Smooth muscle cell (in vitro differentiated cells): ENCODE data around the gene ARID3A. TPM values are rescaled to one million over a fixed set of nuclear protein-coding genes. Genes with fewer than 3 reads are reported as not detected.

Source experiments
- DNase-seq: peaks from one replicate; lab custom pipeline; 2025; ENCODE audit not compliant: unreplicated experiment; lab: John Stamatoyannopoulos, UW
- H2AFZ ChIP-seq: fragments of 200-600 bp; sonication (generic); 2 replicates; pipeline ENCODE4 v1.6.0; 2016; ENCODE audit warnings: antibody characterized with exemption, low read depth, mild to moderate bottlenecking
- H3F3A ChIP-seq: fragments of 200-600 bp; sonication (generic); 2 replicates; pipeline ENCODE4 v1.6.0; 2017; ENCODE audit warnings: antibody characterized with exemption, low read depth
- H3K27ac ChIP-seq: fragments of 200-600 bp; sonication (generic); 2 replicates; pipeline ENCODE4 v1.5.1; 2016; ENCODE audit warnings: low read depth, mild to moderate bottlenecking
- H3K27me3 ChIP-seq: fragments of 200-600 bp; sonication (generic); 2 replicates; pipeline ENCODE4 v1.6.1; 2016; ENCODE audit warnings: low read depth, mild to moderate bottlenecking
- H3K36me3 ChIP-seq: fragments of 200-600 bp; sonication (generic); 2 replicates; pipeline ENCODE4 v1.5.1; 2016; ENCODE audit warnings: low read depth
- H3K4me1 ChIP-seq: fragments of 200-600 bp; sonication (generic); 2 replicates; pipeline ENCODE4 v1.5.1; 2016; ENCODE audit warnings: low read depth
- H3K4me2 ChIP-seq: fragments of 200-600 bp; sonication (generic); 2 replicates; pipeline ENCODE4 v1.6.0; 2016; ENCODE audit warnings: mild to moderate bottlenecking
- H3K4me3 ChIP-seq: fragments of 200-600 bp; sonication (generic); 2 replicates; pipeline ENCODE4 v1.5.1; 2016; ENCODE audit warnings: mild to moderate bottlenecking
- H3K79me2 ChIP-seq: fragments of 200-600 bp; sonication (generic); 2 replicates; pipeline ENCODE4 v1.6.0; 2016; ENCODE audit warnings: low read depth, mild to moderate bottlenecking
- H3K9ac ChIP-seq: fragments of 200-600 bp; sonication (generic); 2 replicates; pipeline ENCODE4 v1.6.0; 2016; ENCODE audit warnings: low read depth
- H3K9me3 ChIP-seq: fragments of 200-600 bp; sonication (generic); replicated peaks from 2 replicates; pipeline ENCODE4 v1.5.1; 2016; ENCODE audit warnings: low read depth
- H4K20me1 ChIP-seq: fragments of 200-600 bp; sonication (generic); 2 replicates; pipeline ENCODE4 v1.6.0; 2016; ENCODE audit warnings: low read depth
- WGBS: methylation state at CpG from one replicate; pipeline ENCODE4 v1.1.7; 2016; ENCODE audit warnings: low lambda C conversion rate; 5-methylcytosine and 5-hydroxymethylcytosine counted together
- polyA plus RNA-seq: library from polyadenylated mRNA; unstranded; fragments of >200 nt; fragmentation: Nextera tagmentation; extraction: Ambion mirVana; gene quantifications from 2 replicates; pipeline ENCODE4 v1.2.1, GENCODE V29; 2016
- total RNA-seq: library from RNA; depleted of rRNA; stranded (reverse); fragments of >200 nt; gene quantifications from 2 replicates; pipeline ENCODE4 v1.2.3, GENCODE V29; 2014
- TF ChIP-seq, protein P1 (sequence below): fragments of 200-600 bp; sonication (generic); IDR thresholded peaks from 2 replicates; pipeline ENCODE4 v1.5.1; 2017; ENCODE audit warnings: borderline replicate concordance, mild to moderate bottlenecking, antibody characterized with exemption; ENCODE audit not compliant: insufficient read depth, poor library complexity, severe bottlenecking

Gene ARID3A
- total and polyA plus RNA-seq, 2 experiments from 2014 or later, result 45.7 to 50.3 TPM

DNA sequence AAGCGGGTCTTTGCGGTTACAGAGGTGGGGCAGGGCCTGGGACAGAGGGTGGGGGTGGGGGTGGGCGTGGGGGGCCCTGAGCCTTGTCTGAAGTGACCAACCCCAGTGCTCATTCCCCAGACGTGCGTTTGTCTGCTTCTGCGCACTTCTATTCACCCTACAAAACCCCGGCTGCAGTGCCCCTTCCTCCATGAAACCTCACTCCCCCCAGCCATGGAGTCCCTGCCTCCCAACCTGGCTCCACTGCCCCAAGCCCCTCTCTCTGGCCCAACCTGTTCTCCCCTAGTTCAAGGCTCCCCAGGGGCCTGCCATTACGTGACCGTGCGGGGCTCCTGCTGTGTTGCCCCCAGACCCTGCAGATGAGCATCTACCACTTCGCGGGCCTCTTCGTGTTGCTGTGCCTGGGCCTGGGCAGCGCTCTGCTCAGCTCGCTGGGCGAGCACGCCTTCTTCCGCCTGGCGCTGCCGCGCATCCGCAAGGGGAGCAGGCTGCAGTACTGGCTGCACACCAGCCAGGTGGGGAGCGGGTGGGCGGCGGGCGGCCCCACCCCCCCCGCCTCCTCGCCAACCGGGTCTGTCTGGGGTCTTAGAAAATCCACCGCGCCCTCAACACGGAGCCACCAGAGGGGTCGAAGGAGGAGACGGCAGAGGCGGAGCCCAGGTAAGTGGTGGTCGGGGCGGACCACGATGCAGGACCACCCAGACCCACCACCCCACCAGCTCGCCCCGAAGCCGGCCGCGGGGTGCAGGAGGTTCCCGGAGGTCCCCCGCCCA lies 82.6 kb downstream of the ARID3A start:
- no peaks in the 10 kb centered on the region for H3K4me1 ChIP-seq
- H3K27ac ChIP-seq, result no peak overlapping the region
- no peak overlapping the region for H3K4me2 ChIP-seq
- no peaks in the 10 kb centered on the region for H3K36me3 ChIP-seq
- H3K4me3 ChIP-seq, result no peak overlapping the region
- no peak overlapping the region for H2AFZ ChIP-seq
- WGBS, result 94% methylated on average over 40 of the region's 45 CpGs
- no peaks in the 10 kb centered on the region for H3F3A ChIP-seq
- peaks cover 11% of the 10 kb centered on the region for H4K20me1 ChIP-seq
- peaks cover 6% of the 10 kb centered on the region for H3K79me2 ChIP-seq
- H3K27me3 ChIP-seq, result no peaks in the 10 kb centered on the region
- no peak for DNase-seq
- H3K9ac ChIP-seq, result no peak overlapping the region
- H3K9me3 ChIP-seq, result no peaks in the 10 kb centered on the region
- TF ChIP-seq, protein P1, sequence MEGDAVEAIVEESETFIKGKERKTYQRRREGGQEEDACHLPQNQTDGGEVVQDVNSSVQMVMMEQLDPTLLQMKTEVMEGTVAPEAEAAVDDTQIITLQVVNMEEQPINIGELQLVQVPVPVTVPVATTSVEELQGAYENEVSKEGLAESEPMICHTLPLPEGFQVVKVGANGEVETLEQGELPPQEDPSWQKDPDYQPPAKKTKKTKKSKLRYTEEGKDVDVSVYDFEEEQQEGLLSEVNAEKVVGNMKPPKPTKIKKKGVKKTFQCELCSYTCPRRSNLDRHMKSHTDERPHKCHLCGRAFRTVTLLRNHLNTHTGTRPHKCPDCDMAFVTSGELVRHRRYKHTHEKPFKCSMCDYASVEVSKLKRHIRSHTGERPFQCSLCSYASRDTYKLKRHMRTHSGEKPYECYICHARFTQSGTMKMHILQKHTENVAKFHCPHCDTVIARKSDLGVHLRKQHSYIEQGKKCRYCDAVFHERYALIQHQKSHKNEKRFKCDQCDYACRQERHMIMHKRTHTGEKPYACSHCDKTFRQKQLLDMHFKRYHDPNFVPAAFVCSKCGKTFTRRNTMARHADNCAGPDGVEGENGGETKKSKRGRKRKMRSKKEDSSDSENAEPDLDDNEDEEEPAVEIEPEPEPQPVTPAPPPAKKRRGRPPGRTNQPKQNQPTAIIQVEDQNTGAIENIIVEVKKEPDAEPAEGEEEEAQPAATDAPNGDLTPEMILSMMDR, result no peak

DNA sequence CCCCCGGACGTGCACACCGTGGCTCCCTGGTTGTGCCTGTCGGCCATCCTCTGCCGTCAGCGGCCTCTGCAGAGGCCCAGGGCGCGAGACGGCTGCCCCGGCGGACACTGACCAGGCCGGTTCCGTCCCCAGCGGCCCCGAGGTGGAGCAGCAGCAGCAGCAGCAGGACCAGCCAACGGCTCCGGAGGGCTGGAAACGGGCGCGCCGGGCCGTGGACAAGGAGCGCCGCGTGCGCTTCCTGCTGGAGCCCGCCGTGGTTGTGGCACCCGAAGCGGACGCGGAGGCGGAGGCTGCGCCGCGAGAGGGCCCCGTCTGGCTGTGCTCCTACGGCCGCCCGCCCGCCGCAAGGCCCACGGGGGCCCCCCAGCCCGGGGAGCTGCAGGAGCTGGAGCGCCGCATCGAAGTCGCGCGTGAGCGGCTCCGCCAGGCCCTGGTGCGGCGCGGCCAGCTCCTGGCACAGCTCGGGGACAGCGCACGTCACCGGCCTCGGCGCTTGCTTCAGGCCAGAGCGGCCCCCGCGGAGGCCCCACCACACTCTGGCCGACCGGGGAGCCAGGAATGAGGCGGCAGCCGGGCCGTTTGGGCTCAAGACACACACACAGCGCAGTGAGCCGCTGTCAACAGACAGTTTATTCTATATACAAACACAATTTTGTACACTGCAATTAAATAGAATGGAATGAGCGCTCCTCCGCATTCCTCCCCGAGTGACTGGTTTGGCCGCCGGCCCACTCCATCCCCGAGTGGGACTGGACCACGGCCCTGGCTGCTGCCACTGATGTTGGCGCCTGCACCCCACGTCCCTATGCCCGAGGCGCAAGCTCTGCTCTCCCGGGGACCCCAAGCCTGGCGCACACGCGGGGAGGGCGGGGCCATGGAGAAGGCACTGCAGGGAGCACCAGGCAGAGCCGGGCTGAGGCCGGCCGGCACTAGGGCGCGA lies 83.5 kb downstream of the ARID3A start:
- Histone ChIP-seq H3K4me1 (no peaks in the 10 kb centered on the region), H3K4me2 (no peak overlapping the region), H3K79me2 (peaks cover 14% of the 10 kb centered on the region), H3K36me3 (no peaks in the 10 kb centered on the region), H4K20me1 (peaks cover 19% of the 10 kb centered on the region), H3F3A (no peaks in the 10 kb centered on the region), H3K27ac (no peak overlapping the region), H3K27me3 (no peaks in the 10 kb centered on the region), H3K4me3 (no peak overlapping the region), H2AFZ (no peak overlapping the region), H3K9me3 (no peaks in the 10 kb centered on the region), H3K9ac (no peak overlapping the region)
- 94% methylated on average over 76 of the region's 92 CpGs for WGBS
- TF ChIP-seq, protein P1, result no peak
- no peak for DNase-seq

DNA sequence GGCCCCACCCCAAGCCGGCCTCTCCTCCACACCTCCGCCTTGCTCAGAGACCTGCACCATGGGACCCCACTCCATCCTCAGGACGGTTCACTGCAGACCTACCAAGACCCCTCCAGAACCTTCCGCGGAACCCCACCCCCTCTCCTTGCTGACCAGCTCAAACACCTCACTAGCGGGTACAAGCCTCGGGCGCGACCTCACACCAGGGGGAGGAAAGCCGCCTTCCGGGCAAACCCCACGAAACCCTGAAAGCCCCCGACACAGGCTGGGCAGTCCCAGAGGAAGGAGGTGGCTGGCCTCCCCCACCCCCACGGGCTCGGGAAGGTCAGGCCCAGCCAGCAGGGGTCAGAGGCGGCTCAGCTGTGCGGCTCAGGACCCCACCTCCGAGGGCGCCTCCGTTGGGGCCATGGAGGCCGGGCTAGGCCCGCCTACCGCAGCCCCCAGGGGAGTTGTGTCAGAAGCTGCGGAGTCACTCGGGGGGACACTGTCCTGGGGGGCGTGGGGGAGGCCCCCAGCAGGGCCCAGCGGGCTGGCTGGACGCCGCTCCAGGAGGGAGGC lies 84.2 kb downstream of the ARID3A start:
- TF ChIP-seq, protein P1, result no peak
- 96% methylated on average over 28 of the region's 29 CpGs for WGBS
- no peak overlapping the region for H2AFZ ChIP-seq
- no peak for DNase-seq
- no peak overlapping the region for H3K4me3 ChIP-seq
- H3F3A ChIP-seq, result no peaks in the 10 kb centered on the region
- H3K4me2 ChIP-seq, result no peak overlapping the region
- no peaks in the 10 kb centered on the region for H3K27me3 ChIP-seq
- no peak overlapping the region for H3K9ac ChIP-seq
- H3K4me1 ChIP-seq, result no peaks in the 10 kb centered on the region
- H3K79me2 ChIP-seq, result peaks cover 22% of the 10 kb centered on the region
- H3K9me3 ChIP-seq, result no peaks in the 10 kb centered on the region
- peaks cover 27% of the 10 kb centered on the region for H4K20me1 ChIP-seq
- H3K36me3 ChIP-seq, result no peaks in the 10 kb centered on the region
- no peak overlapping the region for H3K27ac ChIP-seq
